GM12801 (cell line): ENCODE measurements around the gene HOXA4.

Source experiments
- CTCF ChIP-seq: IDR thresholded peaks from one replicate; pipeline ENCODE4 v1.5.1; 2011; ENCODE audit warnings: control low read depth; ENCODE audit not compliant: insufficient read length; ENCODE audit errors: extremely low read depth

HOXA4 gene

DNA sequence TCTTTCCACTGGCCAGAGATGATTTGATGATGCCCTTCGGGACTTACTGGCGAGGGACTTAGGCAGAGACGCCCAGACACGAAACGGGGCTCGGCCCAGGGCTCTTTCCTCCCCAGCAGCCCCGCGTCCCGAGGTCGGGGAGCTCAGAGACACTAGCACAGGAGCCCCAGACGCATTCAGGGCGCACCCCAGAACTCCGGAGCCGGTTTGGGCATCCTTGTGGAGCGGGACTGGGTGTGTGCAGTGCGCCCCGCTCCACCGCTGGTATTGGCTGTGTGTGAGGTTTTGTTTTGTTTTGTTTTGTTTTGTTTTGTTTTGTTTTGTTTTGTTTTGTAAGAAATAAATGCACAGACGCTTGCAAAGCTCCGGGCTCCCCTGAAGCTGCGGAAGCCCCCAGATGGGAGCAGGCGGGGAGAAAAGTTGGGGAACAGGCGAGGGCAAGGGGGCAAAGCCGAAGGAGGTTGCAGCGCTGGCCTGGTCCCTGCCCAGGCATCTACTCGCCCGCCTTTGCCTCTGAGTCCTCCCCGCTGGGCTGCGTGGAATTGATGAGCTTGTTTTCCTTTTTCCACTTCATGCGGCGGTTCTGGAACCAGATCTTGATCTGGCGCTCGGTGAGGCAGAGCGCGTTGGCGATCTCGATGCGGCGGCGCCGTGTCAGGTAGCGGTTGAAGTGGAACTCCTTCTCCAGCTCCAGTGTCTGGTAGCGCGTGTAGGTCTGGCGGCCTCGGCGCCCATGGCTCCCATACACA is 14.8 kb upstream of the HOXA4 start:
- TF ChIP-seq CTCF, result no peak

DNA sequence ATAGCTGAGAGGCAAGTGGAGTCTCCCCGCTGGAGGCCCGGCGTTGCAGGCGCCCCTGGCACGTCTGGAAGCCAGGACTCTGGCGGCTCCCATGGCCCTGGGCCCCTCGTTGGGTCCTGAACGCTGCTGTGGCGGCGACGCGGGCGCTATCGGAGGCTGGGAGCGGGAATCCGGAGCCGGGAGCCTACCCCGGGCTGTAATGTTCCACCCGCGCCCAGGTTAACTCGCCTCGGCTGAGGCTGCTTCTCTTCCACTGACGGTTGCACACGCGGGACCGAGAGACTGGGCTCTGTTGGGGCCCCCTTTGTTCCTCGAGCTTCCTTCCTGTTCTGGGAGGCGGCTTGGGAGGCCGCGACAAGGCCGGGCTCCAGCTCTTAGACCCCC is 14.2 kb upstream of the HOXA4 start:
- no peak for TF ChIP-seq CTCF

DNA sequence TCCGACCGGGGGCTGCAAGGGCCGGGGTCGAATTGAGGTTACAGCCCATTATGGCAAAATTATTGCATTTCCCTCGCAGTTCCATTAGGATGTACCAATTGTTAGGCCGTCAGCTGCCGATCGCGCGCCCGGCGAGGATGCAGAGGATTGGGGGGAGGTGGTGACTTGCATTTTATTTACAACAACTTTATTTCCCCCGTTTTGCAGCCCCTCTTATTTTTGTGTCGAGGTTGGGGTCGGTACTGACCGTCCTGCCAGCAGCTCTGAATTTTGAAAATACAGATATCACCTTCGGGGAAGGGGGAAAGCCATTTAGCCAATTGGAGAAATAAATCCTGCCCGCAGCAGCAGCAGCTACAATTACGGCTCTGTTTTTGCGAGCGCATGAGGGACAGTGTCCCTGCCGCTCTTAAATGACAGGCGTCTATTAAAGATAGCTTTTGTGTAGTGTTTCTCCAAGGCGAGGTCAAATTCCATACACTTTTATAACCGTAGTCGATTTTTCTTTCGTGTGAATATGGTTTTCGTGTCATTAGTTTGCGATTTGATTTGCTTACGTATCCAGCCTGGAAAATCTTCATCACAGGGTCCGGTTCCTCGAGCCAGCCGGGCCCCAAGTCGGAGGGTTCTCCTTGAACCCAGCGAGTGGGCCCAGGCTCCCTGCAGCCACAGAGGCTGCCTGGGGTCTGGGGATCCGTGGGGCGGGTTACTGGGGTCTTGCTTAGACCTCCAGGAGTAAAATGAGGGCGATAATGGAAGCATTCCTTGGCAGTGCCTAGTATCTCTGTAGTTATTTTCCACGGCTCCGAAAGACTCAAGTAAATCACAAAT is 13.6 kb upstream of the HOXA4 start:
- TF ChIP-seq CTCF, result no peak

DNA sequence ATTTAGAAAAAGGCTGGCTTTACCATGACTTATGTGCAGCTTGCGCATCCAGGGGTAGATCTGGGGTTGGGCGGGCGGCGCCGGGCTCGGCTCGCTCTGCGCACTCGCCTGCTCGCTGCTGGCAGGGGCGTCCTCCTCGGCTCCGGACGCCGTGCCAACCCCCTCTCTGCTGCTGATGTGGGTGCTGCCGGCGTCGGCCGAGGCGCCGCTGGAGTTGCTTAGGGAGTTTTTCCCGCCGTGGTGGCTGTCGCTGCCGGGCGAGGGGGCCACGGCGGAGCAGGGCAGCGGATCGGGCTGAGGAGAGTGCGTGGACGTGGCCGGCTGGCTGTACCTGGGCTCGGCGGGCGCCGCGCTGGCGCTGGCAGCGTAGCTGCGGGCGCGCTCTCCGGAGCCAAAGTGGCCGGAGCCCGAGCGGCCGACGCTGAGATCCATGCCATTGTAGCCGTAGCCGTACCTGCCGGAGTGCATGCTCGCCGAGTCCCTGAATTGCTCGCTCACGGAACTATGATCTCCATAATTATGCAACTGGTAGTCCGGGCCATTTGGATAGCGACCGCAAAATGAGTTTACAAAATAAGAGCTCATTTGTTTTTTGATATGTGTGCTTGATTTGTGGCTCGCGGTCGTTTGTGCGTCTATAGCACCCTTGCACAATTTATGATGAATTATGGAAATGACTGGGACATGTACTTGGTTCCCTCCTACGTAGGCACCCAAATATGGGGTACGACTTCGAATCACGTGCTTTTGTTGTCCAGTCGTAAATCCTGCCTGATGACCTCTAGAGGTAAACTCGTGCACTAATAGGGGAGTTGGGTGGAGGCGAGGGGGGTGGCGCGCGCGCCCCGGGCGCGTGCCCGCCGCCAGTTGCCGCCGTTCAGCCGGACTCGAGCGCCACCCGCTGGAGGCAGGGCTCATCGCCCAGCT is 12.7 kb upstream of the HOXA4 start, which contains the start of gene HOXA5:
HOXA5 (minus strand) TSS at position 659 of the 927 bp plus-strand sequence; CDS start at position 585, 74 bp downstream.
- no peak for TF ChIP-seq CTCF

GRCh38 chr7:27142580-27143022 is 12.0 kb upstream of the HOXA4 start:
- no peak for TF ChIP-seq CTCF

DNA sequence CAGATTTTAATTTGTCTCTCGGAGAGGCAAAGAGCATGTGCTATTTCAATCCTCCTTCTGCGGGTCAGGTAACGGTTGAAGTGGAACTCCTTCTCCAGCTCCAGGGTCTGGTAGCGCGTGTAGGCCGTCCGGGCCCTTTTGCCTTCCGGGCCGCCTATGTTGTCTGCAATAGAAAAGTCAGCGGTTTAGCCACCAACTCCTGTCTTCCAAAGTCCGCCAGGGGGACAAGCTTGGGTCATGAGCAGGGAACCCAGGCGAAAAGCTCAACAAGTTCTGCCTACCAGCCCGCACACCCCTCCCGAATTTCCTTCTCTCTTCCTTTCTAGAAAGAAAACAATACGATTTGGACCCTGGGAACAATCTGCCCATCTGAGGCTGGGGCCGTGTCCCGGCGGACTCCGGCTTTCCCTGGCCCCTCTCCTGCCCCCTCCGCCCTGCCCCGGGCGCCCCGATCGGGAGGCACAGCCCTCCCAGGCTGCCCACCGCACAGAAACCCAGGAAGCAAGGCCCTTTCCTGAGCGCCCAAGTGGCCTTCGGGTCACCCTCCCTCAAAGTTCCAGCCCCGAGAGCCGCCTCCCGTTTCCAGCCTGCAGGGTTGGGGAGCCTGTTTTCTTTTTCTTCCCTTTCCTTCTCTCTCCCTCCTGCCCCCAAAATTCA is 11.5 kb upstream of the HOXA4 start:
- no peak for TF ChIP-seq CTCF
